Testis (tissue), 2 donors: ENCODE data around the gene PTH2.

Source experiments
- CTCF ChIP-seq, 3 experiments: fragments of 450-650 bp in 2 of 3; fragments of 200-600 bp in 1 of 3; sonication (generic) in 1 of 3; IDR thresholded peaks; one replicate each; pipeline ENCODE4 v1.5.1; 2016 to 2019; ENCODE audit warnings: antibody characterized with exemption in 3 of 3, mild to moderate bottlenecking in 2 of 3, moderate library complexity in 1 of 3
- POLR2A ChIP-seq: fragments of 450-650 bp; IDR thresholded peaks from one replicate; pipeline ENCODE4 v1.6.1; 2017; ENCODE audit warnings: antibody characterized with exemption, mild to moderate bottlenecking, moderate library complexity

DNA sequence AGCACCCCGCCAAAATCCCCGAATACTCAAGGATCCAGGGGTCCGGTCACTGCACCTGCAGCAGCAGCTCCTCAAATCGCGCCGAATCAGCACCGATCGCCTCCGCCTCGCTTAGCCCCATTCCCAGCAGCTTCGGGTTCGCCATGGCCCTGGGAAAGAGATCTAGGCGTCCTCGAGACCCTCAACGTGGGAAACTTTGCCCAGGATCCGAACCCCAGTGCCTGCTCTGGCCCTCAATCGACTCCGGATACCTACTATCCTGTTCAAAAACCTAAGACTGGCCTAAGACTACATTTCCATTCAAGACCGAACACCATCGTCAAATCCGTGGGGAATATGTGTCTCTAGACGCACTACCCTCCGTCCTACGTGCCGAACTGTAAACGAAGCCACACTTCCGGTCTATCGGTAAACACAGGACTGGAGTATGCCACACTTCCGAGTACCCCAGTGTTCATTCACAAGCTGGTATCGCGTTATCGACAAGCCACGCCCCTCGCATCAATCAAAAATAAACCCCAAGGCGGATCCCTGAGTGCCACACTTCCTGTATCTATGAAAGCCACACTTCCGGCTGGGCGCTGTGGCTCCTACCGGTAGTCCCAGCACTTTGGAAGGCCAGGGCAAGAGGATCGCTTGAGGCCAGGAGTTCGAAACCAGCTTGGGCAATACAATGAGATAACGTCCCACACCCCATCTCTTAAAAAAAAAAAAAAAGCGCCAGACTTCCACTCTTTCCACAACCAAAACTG is 28.4 kb upstream of the PTH2 start, which contains the start of gene PIH1D1:
- TF ChIP-seq CTCF (IDR thresholded peaks at IDR 0.05) (peak in 1 of 3 experiments; percentile 10), POLR2A (no peak)
